CD4-positive, alpha-beta T cell treated with Interleukin-6 at 100 ng/mL for 8 hours (primary cell): ENCODE data around the gene ALDOA.
"Not testable (repeated sequence)": the region's sequence is repeated elsewhere in the genome, so short reads cannot be mapped to it uniquely, and the experiment has no call there.

ENCODE experiments used
- DNase-seq: peaks from one replicate; pipeline ENCODE4 v3.0.0-alpha.2; 2020; ENCODE audit warnings: mixed read lengths, low spot score

The ALDOA gene

DNA sequence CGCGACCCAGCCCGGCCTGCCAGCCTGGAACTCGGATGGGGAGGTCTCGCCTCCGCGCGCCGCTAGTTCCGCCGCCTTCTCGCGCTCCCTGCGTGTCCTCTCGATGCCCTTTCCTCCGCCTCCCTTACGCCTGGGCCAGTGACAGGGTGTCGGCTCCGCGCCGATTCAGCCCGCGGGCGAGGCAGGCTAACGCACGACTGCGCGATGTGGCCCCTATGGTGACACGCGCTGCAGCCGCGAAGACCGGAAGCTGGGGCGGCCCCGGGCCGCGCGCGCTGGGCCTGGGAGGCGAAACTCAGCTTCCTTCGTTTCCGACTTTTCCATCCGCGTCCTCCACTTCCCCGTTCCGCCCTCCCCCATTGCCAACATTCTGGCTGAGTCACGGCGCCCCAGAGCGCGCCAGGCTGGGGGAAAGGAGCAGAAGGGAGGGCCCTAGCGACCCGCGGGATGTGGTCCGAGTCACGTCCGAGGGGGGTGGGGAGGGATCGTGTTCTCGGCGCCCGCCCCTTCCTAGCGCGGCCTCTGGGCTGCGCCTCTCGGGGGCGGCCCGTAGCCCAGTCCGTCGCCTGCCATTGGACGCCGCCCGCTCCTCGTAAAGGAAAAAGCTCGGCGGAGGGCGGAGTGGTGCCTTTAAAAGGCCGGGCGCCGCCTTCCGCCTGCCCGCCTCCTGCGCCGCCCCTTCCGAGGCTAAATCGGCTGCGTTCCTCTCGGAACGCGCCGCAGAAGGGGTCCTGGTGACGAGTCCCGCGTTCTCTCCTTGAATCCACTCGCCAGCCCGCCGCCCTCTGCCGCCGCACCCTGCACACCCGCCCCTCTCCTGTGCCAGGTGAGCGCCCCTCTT, at the start of gene ALDOA:
Gene ALDOA (plus strand): TSS at position 659 of the 841 bp plus-strand sequence. CDS start 1,138 bp downstream, outside the sequence.
- DNase-seq = peak; percentile 95

DNA sequence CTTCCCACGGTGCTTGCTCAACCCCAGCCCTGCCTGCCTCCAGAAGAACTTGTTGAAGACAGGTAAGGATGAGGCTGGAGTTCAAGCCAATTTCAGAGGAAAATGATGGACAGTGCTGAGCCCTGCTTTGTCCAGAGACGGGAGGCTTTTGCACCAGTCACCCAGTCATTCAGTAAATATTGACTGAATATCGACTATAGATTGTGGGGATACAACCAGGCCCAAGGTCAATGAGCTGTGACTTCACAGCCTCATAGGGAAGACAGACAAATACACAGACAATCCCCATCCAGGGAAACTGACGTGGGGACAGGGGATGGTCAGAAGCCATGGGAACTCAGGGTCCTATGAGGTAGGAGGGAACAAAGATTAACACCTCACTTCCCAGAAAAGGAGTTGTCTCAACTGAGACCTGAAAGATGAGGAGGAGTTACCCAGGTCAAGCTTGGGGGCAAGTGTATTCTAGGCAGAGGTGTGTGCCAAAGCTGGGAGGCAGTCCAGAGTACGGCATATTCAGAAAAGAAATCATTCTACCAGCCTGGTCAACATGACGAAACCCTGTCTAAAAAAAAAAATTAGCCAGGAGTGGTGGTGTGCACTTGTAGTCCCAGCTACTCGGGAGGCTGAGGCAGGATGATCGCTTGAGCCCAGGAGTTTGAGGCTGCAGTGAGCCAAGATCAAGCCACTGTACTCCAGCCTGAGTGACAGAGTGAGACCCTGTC, 48.8 kb upstream of the ALDOA start:
- DNase-seq = no peak

DNA sequence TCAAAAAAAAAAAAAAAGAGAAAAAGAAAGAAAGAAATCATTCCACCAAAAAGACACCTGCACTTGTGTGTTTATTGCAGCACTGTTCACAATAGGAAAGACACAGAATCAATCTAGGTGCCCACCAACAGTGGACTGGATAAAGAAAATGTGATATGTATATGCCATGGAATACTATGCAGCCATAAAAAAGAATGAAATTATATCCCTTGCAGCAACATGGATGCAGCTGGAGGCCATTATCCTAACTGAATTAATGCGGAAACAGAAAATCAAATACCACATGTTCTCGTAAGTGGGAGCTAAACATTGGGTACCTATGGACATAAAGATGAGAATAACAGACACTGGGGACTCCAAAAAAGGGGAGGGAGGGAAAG, 48.3 kb upstream of the ALDOA start:
- DNase-seq = no peak

DNA sequence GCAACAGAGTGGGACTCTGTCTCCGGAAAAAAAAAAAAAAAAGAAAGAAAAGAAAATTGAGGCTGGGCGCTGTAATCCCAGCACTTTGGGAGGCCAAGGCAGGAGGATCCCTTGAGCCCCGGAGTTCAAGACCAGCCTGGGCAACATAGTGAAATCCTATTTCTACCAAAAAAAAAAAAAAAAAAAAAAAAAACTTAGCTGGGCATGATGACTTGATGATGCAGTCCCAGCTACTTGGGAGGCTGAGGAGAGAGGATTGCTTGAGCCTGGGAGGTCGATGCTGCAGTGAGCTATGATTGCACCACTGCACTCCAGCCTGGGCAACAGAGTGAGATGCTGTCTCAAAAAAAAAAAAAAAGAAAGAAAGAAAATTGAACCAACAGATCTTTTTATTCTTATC, 47.6 kb upstream of the ALDOA start:
- DNase-seq = not testable (repeated sequence)

DNA sequence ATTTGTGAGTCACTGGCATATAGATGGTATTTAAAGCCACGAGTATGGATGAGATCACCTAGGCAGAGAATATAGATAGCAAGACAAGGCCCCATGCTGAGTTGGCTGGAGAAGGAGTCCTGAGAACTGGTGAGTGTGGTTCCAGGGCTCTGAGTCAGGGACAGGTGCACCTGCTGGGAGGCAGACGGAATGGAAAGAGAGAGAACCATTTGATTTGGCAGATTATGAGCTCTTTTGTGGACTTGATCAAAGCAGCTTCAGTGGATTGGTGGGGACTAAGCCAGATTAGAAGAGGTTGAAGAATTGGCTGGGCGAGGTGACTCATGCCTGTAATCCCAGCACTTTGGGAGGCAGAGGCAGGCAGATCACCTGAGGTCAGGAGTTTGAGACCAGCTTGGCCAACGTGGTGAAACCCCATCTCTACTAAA, 46.8 kb upstream of the ALDOA start:
- DNase-seq = no peak

DNA sequence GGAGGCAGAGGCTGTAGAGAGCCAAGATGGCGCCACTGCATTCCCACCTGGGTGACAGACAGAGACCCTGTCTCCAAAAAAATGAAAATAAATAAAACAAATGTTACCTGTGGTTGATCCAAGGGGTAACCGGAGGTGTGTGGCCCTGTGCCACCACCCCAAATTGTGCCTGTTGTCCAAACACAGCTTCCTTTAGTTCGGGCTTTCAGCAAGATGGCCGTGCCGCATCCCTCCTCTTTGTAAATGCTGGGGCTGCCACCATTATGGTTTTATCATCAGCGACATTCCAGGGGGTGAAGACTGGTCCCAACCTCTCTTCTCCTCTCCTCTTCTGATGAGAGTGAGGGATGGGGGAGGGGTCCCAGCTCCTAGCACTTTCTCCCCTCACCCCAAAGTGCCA, 42.7 kb upstream of the ALDOA start, which contains the start of gene C16orf92:
Gene C16orf92 (plus strand): TSS at position 312 of the 400 bp plus-strand sequence. CDS start 143 bp downstream, outside the sequence.
- no peak for DNase-seq

DNA sequence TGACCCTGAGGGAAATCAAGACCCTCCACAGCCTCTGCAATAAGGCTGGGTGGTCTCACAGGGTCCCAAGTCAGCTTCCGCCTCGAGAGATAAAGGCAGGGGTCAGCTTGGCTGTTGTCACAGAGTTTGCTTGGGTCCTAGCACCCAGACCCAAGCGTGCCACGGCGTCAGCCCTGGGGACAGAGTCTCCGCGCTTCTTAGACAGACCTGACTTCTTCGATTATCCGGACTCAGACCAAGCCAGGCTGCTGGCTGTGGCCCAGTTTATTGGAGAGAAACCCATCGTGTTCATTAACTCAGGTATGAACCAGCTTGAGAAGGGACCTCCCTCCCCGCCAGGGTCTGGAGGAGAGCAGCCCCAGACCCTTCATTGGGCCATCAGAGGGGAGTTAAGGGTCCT, 42.0 kb upstream of the ALDOA start:
- no peak for DNase-seq

DNA sequence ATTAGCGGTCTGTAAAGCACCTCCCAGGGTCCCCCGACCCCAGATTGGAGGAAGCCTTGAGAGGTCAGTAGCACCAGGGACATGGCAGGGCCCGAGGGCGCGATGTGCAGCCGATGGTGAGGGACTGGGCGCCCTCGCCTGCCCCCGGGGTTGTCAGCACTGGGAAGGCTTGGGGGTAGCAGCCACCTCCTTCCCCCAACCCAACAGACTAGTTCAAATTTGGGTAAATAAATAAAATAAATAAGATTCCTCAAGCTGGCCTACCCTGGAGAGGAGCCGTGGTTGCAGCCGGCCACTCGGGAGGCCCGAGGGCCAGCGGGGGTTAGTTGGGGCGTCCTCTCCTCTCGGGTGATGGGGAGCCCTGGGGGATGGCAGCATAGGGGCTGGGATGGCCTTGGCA, 41.1 kb upstream of the ALDOA start:
- DNase-seq = no peak

DNA sequence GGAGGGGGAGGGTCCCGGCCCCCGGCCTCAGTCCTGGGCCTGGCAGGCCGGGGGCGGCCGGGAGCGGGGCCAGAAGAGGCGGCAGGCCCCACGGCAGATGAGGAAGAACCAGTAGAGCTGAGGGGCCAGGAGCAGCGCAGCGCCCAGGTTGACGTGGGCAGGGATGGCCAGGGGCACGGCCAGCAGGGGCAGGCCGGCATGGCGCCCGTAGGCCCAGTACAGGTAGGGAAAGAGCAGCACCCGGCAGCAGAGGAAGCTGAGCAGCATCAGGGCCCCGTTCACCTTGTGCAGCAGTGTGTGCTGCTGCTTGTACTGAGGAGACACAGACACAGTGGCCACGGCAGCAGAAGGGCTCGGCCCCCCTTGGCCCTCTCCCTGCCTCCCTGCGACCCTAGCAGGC, 40.4 kb upstream of the ALDOA start:
- no peak for DNase-seq

DNA sequence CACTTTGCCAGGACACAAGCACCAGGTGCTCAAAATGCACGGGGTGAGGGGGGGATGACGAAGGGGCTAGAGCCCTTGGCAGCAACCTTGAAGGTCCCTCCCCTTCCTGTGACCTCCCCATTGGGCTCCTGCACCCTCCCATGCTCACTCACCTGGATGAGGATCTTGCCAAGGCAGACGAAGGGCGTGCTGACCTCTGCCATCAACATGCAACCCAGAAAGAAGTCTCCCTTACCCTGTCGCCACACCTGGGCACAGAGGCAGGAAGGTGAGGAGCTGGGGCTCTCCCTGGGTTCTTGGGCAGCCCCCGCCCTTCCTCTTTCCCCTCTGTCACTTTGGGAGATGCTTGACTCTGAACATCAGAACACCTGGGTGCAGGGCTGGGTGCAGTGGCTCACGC, 40.0 kb upstream of the ALDOA start:
- no peak for DNase-seq

DNA sequence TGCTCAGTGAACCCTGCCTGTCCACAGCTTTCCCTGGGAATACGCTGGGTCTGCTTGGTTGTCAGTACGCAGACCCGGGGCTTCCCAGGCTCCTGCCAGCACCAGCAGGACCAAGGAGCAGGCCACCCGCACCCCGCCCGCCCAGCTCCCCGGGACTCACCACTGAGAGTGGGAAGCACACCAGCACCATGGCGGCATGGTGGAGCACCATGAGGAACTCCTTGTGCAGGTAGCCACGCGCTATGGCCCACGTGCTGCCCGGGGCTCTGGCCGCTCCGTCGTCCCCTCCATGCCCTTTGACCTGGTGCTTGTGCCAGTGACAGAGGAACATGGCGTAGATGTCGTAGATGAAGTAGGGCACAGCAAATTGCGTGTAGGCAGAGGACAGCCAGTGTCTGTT, 39.1 kb upstream of the ALDOA start:
- DNase-seq = no peak

DNA sequence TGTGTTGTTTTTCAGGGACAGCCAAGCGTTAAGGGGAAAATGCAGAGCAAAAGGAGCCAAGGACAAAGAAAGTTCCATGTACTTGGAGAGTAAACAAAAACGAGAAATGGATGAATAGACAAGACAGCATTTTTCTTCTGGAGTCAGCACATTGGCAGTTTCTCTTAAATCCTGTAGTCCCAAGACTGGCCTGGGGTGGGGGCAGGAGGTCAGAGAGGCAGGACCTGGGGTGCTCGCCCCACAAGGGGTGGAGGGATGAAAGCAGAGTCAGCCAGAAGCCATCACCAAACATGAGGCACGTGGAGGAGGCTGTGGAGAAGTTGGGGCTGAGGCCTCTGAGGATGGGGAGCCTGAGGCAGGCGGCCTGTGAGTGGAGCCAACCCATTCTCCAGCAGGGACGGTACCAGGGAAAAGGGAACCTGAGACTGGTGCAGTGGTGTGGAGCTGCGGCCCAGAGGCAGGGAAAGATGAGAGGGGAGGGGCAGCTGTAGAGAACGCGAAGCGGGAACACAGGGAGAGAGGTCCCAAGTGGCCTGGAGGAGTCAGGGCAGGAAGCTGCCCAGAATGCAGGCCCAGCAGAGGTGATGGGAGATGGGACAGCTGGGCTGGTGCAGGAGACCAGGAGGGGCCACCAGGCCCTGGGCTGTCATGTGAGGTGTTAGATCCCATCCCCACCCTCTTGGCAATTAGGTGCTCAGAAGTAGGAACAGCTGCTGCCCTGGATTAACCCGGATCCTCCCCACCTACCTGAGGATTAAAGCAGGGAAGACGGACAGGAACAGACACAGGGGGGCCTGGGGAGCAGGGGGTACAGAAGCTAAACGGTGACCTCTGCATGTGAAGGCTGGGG, 37.7 kb upstream of the ALDOA start:
- no peak for DNase-seq

DNA sequence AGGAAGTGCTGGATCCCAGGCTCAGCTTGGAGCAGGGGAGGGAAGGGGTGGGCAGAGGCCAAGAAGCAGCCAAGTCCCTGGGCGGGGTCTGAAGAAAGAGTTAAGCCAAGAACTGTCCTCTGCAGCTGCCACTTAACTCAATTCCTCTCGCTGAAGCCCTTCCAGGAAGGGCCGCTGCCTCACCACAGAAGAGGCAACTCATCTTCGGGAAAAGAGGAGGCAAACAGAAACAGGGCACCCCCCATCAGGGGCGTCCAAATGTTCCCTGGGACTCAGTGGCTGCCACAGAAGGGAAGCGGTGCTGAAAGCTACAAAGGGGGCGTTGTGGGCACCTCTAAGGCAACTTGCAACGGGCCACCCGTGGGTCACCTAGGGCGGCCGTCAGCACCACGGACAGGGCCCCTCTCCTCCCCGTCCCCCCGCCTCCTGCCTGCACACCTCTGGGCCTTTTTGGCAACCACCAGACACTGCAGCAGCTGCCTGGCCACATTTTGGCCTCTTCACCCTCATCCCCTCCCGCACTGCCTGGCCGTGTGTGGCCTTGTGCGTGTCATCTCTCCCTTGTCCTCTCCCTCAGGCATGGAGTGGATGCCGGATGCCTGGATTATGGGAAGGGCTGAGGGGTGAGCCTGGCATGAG, 37.0 kb upstream of the ALDOA start:
- no peak for DNase-seq

DNA sequence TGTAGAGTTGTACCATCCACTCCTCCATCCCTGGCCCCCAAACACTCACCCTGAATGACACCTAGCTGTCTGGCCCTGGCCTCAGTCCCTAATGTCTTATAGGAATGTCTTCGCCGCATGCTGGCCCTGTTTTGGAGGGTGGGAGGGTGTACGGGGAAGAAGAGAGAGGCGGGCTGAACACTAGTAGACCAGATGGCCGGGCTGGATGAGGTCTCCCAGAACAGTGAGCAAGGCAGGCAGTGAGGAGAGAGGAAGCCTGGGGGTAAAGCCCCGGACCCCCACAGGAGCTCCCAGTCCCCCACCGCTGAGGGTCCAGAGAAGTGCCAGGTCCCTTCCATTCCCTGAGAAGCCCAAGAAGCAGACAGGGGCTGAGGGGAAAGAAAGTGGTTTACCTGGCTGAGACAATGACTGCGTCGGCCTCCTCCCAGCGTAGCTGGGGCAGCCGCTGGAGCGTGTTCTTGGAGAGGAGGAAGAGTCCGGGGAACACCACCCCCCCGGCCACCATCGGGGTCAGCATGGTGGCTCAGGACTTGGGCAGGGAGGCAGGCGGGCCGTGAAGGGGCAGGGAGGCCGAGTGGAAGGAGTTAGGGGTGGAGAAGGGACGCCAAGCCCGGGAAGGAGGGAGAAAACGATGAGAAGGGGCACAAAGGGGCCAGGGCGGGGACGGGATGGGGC, 35.4 kb upstream of the ALDOA start:
- DNase-seq = no peak

DNA sequence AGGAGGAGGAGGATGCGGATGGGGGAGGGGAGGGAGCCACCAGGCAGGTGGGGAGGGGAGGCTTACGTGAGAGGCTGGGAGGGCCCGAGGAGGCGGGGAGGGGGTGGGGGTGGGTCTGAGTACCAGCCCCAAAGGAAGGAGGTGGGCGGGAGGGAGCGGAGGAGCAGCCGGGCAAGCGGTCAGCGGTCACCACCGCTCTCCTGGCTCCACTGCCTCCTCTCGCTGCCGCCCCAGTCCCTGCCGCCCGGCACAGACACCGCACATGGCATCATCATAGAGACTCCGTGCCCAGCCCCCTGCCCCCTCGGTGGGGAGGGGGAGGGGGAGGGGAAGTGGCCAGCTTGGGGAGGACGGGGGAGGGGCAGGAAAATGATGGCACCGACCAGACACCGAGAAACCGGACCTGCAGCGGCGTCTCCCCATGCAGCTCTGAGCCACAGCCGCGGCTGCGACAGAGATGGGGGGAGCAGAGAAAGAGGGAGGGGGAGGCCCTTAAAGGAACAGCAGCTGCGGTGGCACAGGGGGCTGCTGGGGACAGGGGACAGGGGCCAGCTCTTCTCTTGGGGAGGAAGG, 34.6 kb upstream of the ALDOA start, which contains the start of gene TLCD3B:
Gene TLCD3B (minus strand): TSS at position 431 of the 573 bp plus-strand sequence. CDS start 744 bp downstream, outside the sequence.
- no peak for DNase-seq

DNA sequence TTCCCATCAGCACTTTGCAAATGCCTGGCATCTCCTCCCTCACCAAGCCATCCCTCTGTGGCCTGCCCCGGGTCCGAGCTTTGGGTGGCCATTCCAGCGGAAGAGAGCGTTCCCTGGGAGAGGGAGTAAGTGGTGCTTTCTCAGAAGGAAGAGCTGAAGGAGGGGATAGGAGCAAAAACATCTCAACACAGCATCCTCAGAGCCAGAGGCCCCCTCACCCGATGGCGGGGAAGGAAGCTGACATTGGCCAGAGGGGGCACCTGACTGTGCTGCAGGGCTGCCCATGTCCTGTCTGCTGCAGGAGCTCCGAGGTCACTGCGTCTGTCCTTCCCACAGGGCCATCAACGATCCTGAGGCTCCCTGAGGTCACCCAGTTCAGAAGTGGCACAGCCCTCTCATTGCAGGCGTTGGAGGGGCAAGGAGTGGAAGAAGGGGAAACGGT, 34.1 kb upstream of the ALDOA start:
- DNase-seq = no peak

DNA sequence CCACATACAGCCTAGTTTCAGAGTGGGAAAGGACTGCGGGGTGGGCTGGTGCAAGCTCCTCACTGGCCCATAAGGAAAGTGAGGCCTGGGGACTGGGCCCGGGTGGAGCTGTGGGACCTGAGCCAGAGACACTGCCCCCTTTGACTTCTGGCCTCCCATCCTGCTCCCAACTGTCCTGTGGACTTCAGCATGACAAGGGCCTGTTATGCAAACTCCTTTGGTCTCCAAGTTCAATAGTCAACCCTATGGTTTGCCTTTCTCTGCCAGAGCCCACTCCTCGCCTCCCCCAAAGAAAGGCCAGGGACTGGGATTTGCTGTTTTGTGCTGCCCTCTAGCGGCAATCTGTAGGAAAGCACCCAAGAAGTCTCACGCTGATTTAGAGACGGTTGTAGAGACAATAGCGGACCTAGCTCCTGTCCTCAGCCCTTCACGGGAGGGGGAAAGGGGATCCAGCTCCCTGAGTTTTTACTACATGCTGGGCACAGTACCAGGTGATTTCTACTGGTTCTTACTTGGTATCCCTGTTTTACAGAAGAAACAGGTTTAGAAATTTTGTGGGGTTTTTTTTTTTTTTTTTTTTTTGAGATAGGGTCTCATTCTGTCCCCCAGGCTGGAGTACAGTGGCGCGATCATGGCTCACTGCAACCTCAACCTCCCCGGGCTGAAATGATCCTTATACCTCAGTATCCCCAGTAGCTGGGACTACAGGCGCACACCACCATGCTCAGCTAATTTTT, 33.3 kb upstream of the ALDOA start:
- peak; percentile 64 for DNase-seq

DNA sequence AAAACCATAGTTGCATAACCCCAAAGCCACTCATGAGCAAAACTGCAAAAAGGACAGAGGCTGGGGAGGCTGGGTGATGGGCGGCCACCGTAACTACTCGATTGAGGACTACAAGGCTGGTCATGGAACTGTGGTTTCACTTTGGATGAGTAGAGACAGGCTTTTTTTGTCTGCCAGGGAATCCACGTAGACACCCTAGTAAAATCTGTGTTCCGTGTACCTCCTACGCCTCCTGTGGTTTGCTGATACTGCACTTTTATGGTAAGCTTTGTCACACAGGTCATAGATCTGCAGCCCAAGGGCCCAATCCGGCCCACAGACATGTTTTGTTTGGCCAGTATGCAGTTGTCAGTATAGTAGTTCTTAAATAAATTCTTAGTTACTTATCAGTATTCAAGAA, 32.3 kb upstream of the ALDOA start:
- no peak for DNase-seq

DNA sequence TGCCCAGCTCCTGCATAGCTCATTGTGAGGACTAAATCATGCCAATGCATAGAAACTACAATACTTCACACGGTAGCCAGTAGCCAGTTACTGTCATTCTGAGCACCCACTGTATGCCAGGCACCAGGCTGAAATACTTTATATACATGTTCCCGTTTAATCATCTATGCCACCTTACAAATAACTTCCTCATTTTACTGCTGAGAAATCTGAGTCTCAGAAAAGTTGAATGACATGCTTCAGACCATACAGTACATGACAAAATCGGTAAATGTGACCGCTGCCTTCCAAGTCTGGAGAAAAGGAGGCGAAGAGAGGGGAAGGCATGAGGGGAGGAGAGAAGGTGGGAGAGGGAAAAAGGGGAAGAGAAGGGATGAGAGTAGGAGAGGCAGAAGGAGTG, 25.3 kb upstream of the ALDOA start:
- no peak for DNase-seq

DNA sequence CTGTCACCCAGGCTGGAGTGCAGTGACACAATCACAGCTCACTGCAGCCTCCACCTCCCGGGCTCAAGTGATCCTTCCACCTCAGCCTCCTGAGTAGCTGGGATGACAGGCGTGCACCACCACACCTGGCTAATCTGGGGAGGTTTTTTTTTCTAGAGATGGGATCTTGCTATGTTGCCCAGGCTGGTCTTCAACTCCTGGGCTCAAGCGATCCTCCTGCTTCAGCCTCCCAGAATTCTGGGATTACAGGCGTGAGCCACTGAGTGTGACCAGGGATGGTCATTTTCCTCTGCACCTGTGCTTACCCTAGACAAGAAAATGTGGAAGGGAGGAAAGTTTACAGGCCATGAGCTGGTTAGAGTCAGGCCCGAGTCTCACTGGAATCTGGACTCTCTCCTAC, 24.9 kb upstream of the ALDOA start:
- not testable (repeated sequence) for DNase-seq
